ENCODE measurements around the gene CIBAR2.

The CIBAR2 gene

GRCh38 chr16:85107083-85107482 lies 5.2 kb downstream of the CIBAR2 start:
- WGBS (ENCODE audit: extremely low coverage, insufficient coverage, insufficient read length): no CpG with 5 or more reads among the region's 9 CpGs
- Histone ChIP-seq H3K27me3 (ENCODE audit: insufficient read depth, low read length) (no peaks in the 10 kb centered on the region), H3K23ac (ENCODE audit: low read length) (no peak overlapping the region), H3K36me3 (ENCODE audit: control insufficient read depth in 1 of 2, insufficient read depth in 2 of 2, low read length in 2 of 2) (no peaks in the 10 kb centered on the region), H2BK120ac (ENCODE audit: insufficient read depth, low read length, poor library complexity) (no peak overlapping the region), H3K4me2 (ENCODE audit: low read length) (no peak overlapping the region), H4K12ac (ENCODE audit: low read depth, low read length) (no peak overlapping the region), H3K79me2 (ENCODE audit: control insufficient read depth, insufficient read depth, low read length, poor library complexity) (no peaks in the 10 kb centered on the region), H2BK12ac (ENCODE audit: low read length) (no peak overlapping the region), H3K18ac (ENCODE audit: low read length) (no peak overlapping the region), H3K79me1 (ENCODE audit: low read length) (no peaks in the 10 kb centered on the region), H3K9me3 (ENCODE audit: insufficient read depth, low read depth, low read length) (peaks cover 8% of the 10 kb centered on the region), H3K27ac (ENCODE audit: low read depth, low read length) (no peak overlapping the region), H3K4me3 (ENCODE audit: low read depth, low read length) (no peak overlapping the region), H3K4ac (ENCODE audit: low read depth, low read length) (no peak overlapping the region), H4K8ac (ENCODE audit: low read depth, low read length) (no peak overlapping the region), H2AK5ac (ENCODE audit: low read length) (no peak overlapping the region), H3K14ac (ENCODE audit: low read length) (no peak overlapping the region), H2AFZ (ENCODE audit: insufficient read depth, low read length, poor library complexity) (no peak overlapping the region), H3K9ac (ENCODE audit: low read length) (no peak overlapping the region), H2BK5ac (ENCODE audit: low read depth, low read length, poor library complexity) (no peak overlapping the region), H3K4me1 (ENCODE audit: control insufficient read depth in 1 of 2, insufficient read depth in 2 of 2, low read length in 2 of 2) (no peaks in the 10 kb centered on the region), H4K91ac (ENCODE audit: low read depth, low read length) (no peak overlapping the region)
- DNase-seq: no peak

GRCh38 chr16:85105475-85105874 lies 6.8 kb downstream of the CIBAR2 start:
- Histone ChIP-seq H3K4me1 (ENCODE audit: control insufficient read depth in 1 of 2, insufficient read depth in 2 of 2, low read length in 2 of 2) (no peaks in the 10 kb centered on the region), H4K12ac (ENCODE audit: low read depth, low read length) (no peak overlapping the region), H3K79me1 (ENCODE audit: low read length) (no peaks in the 10 kb centered on the region), H3K36me3 (ENCODE audit: control insufficient read depth in 1 of 2, insufficient read depth in 2 of 2, low read length in 2 of 2) (no peaks in the 10 kb centered on the region), H3K9ac (ENCODE audit: low read length) (no peak overlapping the region), H3K4me3 (ENCODE audit: low read depth, low read length) (no peak overlapping the region), H4K91ac (ENCODE audit: low read depth, low read length) (no peak overlapping the region), H2AFZ (ENCODE audit: insufficient read depth, low read length, poor library complexity) (no peak overlapping the region), H3K18ac (ENCODE audit: low read length) (no peak overlapping the region), H4K8ac (ENCODE audit: low read depth, low read length) (no peak overlapping the region), H2AK5ac (ENCODE audit: low read length) (no peak overlapping the region), H2BK5ac (ENCODE audit: low read depth, low read length, poor library complexity) (no peak overlapping the region), H3K14ac (ENCODE audit: low read length) (no peak overlapping the region), H3K23ac (ENCODE audit: low read length) (no peak overlapping the region), H2BK12ac (ENCODE audit: low read length) (no peak overlapping the region), H3K27ac (ENCODE audit: low read depth, low read length) (no peak overlapping the region), H3K79me2 (ENCODE audit: control insufficient read depth, insufficient read depth, low read length, poor library complexity) (no peaks in the 10 kb centered on the region), H2BK120ac (ENCODE audit: insufficient read depth, low read length, poor library complexity) (no peak overlapping the region), H3K9me3 (ENCODE audit: insufficient read depth, low read depth, low read length) (peaks cover 8% of the 10 kb centered on the region), H3K4me2 (ENCODE audit: low read length) (no peak overlapping the region), H3K27me3 (ENCODE audit: insufficient read depth, low read length) (no peaks in the 10 kb centered on the region), H3K4ac (ENCODE audit: low read depth, low read length) (no peak overlapping the region)
- WGBS (ENCODE audit: extremely low coverage, insufficient coverage, insufficient read length): no CpG with 5 or more reads among the region's 5 CpGs
- DNase-seq: no peak

GRCh38 chr16:85104821-85105391 lies 7.4 kb downstream of the CIBAR2 start:
- Histone ChIP-seq H3K4me2 (ENCODE audit: low read length) (no peak overlapping the region), H3K27ac (ENCODE audit: low read depth, low read length) (no peak overlapping the region), H3K4ac (ENCODE audit: low read depth, low read length) (no peak overlapping the region), H2AFZ (ENCODE audit: insufficient read depth, low read length, poor library complexity) (no peak overlapping the region), H4K91ac (ENCODE audit: low read depth, low read length) (no peak overlapping the region), H4K8ac (ENCODE audit: low read depth, low read length) (no peak overlapping the region), H3K4me3 (ENCODE audit: low read depth, low read length) (no peak overlapping the region), H3K36me3 (ENCODE audit: control insufficient read depth in 1 of 2, insufficient read depth in 2 of 2, low read length in 2 of 2) (no peaks in the 10 kb centered on the region), H2BK12ac (ENCODE audit: low read length) (no peak overlapping the region), H2BK120ac (ENCODE audit: insufficient read depth, low read length, poor library complexity) (no peak overlapping the region), H3K14ac (ENCODE audit: low read length) (no peak overlapping the region), H3K18ac (ENCODE audit: low read length) (no peak overlapping the region), H3K23ac (ENCODE audit: low read length) (no peak overlapping the region), H2BK5ac (ENCODE audit: low read depth, low read length, poor library complexity) (no peak overlapping the region), H3K9me3 (ENCODE audit: insufficient read depth, low read depth, low read length) (peaks cover 8% of the 10 kb centered on the region), H2AK5ac (ENCODE audit: low read length) (no peak overlapping the region), H3K79me1 (ENCODE audit: low read length) (no peaks in the 10 kb centered on the region), H3K4me1 (ENCODE audit: control insufficient read depth in 1 of 2, insufficient read depth in 2 of 2, low read length in 2 of 2) (no peaks in the 10 kb centered on the region), H3K27me3 (ENCODE audit: insufficient read depth, low read length) (no peaks in the 10 kb centered on the region), H3K79me2 (ENCODE audit: control insufficient read depth, insufficient read depth, low read length, poor library complexity) (no peaks in the 10 kb centered on the region), H3K9ac (ENCODE audit: low read length) (peak overlapping the region; percentile 13), H4K12ac (ENCODE audit: low read depth, low read length) (no peak overlapping the region)
- WGBS (ENCODE audit: extremely low coverage, insufficient coverage, insufficient read length): no CpG with 5 or more reads among the region's 11 CpGs
- no peak for DNase-seq

GRCh38 chr16:85104147-85104546 lies 8.1 kb downstream of the CIBAR2 start:
- Histone ChIP-seq H3K4me3 (ENCODE audit: low read depth, low read length) (no peak overlapping the region), H3K23ac (ENCODE audit: low read length) (no peak overlapping the region), H2BK120ac (ENCODE audit: insufficient read depth, low read length, poor library complexity) (no peak overlapping the region), H4K91ac (ENCODE audit: low read depth, low read length) (no peak overlapping the region), H3K18ac (ENCODE audit: low read length) (no peak overlapping the region), H2AK5ac (ENCODE audit: low read length) (no peak overlapping the region), H2AFZ (ENCODE audit: insufficient read depth, low read length, poor library complexity) (no peak overlapping the region), H3K14ac (ENCODE audit: low read length) (no peak overlapping the region), H3K27me3 (ENCODE audit: insufficient read depth, low read length) (no peaks in the 10 kb centered on the region), H3K9ac (ENCODE audit: low read length) (no peak overlapping the region), H3K79me2 (ENCODE audit: control insufficient read depth, insufficient read depth, low read length, poor library complexity) (no peaks in the 10 kb centered on the region), H3K9me3 (ENCODE audit: insufficient read depth, low read depth, low read length) (peaks cover 8% of the 10 kb centered on the region), H3K4me1 (ENCODE audit: control insufficient read depth in 1 of 2, insufficient read depth in 2 of 2, low read length in 2 of 2) (no peaks in the 10 kb centered on the region), H3K4me2 (ENCODE audit: low read length) (no peak overlapping the region), H3K79me1 (ENCODE audit: low read length) (no peaks in the 10 kb centered on the region), H2BK12ac (ENCODE audit: low read length) (no peak overlapping the region), H3K36me3 (ENCODE audit: control insufficient read depth in 1 of 2, insufficient read depth in 2 of 2, low read length in 2 of 2) (no peaks in the 10 kb centered on the region), H2BK5ac (ENCODE audit: low read depth, low read length, poor library complexity) (no peak overlapping the region), H3K27ac (ENCODE audit: low read depth, low read length) (no peak overlapping the region), H3K4ac (ENCODE audit: low read depth, low read length) (no peak overlapping the region), H4K8ac (ENCODE audit: low read depth, low read length) (no peak overlapping the region), H4K12ac (ENCODE audit: low read depth, low read length) (no peak overlapping the region)
- no peak for DNase-seq
- WGBS (ENCODE audit: extremely low coverage, insufficient coverage, insufficient read length): no CpG with 5 or more reads among the region's 12 CpGs

Measured in trophoblast cell (in vitro differentiated cells and primary cell).